Gastroesophageal sphincter (tissue), 3 donors: Measurements from ENCODE around the gene SNAP29.

Experiments
- EP300 ChIP-seq: sonication (generic); formaldehyde crosslinking; IDR thresholded peaks from one replicate; pipeline ENCODE4 v1.6.1; 2017; ENCODE audit warnings: antibody characterized with exemption, mild to moderate bottlenecking
- POLR2A ChIP-seq, 2 donors: fragments of 450-650 bp; IDR thresholded peaks; one replicate each; pipeline ENCODE4 v1.6.1; 2017; ENCODE audit warnings: antibody characterized with exemption in 2 of 2, mild to moderate bottlenecking in 2 of 2, moderate library complexity in 1 of 2
- POLR2AphosphoS5 ChIP-seq: sonication (generic); formaldehyde crosslinking; IDR thresholded peaks from one replicate; pipeline ENCODE4 v1.6.1; 2017; ENCODE audit warnings: antibody characterized with exemption
- TF ChIP-seq, protein P1 (sequence below), 4 experiments: fragments of 200-600 bp in 2 of 4; fragments of 450-650 bp in 2 of 4; sonication (generic) in 1 of 4; IDR thresholded peaks; one replicate each; pipeline ENCODE4 v1.5.1; 2017 to 2019; ENCODE audit warnings: antibody characterized with exemption in 4 of 4, mild to moderate bottlenecking in 2 of 4, moderate library complexity in 2 of 4

DNA sequence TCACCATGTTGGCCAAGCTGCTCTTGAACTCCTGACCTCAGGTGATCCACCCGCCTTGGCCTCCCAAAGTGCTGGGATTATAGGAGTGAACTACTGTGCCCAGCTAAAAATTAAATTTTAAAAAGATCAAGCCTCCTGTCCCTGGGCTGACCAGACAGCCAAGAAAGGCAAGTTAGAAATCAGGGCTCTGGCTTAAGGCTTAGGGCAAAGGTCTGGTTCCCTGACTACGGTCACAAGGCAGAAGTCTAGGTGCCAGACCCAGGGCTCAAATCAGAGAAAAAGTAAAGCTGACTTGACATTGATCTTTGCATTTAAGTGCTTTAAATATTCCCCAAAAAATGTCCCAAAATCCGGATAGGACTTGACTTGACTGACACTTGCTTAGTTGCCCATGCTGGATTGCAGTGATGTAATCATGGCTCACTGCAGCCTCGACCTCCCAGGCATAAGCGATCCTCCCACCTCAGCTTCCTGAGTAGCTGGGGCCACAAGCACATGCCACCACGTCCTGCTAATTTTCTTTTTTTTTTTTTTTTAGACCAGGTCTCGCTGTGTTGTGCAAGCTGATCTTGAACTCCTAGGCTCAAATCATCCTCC lies 41.1 kb downstream of the SNAP29 start:
- TF ChIP-seq POLR2A (IDR thresholded peaks at IDR 0.05) (no peak), POLR2AphosphoS5 (no peak), EP300 (no peak)
- TF ChIP-seq, protein P1, sequence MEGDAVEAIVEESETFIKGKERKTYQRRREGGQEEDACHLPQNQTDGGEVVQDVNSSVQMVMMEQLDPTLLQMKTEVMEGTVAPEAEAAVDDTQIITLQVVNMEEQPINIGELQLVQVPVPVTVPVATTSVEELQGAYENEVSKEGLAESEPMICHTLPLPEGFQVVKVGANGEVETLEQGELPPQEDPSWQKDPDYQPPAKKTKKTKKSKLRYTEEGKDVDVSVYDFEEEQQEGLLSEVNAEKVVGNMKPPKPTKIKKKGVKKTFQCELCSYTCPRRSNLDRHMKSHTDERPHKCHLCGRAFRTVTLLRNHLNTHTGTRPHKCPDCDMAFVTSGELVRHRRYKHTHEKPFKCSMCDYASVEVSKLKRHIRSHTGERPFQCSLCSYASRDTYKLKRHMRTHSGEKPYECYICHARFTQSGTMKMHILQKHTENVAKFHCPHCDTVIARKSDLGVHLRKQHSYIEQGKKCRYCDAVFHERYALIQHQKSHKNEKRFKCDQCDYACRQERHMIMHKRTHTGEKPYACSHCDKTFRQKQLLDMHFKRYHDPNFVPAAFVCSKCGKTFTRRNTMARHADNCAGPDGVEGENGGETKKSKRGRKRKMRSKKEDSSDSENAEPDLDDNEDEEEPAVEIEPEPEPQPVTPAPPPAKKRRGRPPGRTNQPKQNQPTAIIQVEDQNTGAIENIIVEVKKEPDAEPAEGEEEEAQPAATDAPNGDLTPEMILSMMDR (IDR thresholded peaks at IDR 0.05) = no peak
